HG03354 (cell line): ENCODE results near the gene TOLLIP.
"Not testable (repeated sequence)": the region's sequence is repeated elsewhere in the genome, so short reads cannot be mapped to it uniquely, and the experiment has no call there.

Source experiments
- ATAC-seq: cut with Tn5 transposase; IDR thresholded peaks from one replicate; pipeline ENCODE4 v1.9.1; 2021; ENCODE audit warnings: mild to moderate bottlenecking; ENCODE audit not compliant: unreplicated experiment, poor library complexity, severe bottlenecking

Gene TOLLIP

DNA sequence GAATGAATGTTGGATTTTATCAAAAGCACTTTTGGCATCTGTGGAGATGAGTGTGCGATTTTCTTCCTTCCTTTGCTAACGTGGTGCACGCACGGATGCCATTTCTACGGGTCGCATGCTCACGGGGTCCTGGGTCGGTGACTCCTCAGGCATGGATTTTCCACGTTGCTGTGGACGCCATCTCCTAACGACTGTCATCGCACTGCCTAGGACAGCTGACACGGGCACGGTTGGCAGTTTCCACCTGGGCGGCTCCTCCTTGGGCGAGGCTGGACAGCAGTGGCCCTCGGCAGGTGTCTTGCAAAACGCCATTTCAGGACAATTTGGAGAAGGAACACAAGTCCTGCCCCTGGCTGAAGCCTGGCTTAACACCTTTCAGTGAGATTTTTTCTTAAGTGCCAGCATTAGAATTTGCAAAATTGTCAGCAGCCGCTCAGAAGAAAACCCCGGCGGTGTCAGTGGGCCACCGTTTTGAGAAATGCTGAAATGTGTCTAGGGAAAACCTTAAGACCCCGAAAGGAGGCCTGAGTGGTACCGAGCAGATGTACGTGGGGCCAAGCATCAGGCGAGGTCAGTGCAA lies 34.7 kb upstream of the TOLLIP start:
- no peak for ATAC-seq

DNA sequence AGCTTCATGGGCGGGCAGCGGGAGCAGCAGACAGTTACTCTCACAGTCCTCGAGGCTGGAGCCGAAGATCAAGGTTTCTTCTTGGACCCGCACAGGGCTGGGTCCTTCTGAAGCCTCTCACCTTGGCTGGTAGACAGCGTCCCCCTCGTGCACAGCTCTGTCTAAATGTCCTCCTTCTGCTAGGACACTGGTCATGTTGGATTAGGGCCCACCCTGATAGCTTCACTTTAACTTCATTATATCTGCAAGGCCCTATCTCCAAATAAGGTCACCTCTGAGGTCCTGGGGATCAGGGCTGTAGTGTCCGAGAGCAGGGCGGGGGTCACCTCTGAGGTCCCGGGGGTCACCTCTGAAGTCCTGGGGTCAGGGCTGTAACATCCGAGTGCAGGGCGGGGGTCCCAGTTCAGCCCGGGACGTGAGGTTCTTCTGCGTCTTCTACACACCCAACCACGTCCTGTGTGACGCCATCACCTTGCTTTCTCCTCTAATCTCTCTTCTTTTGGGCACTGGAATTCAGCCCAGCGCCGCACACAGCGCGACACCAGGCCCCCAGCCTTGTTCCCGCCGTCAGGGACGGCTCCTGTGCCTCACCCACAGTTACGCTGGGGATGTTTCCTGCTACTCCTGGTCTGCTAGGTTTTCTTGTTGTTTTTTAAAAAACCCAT lies 34.1 kb upstream of the TOLLIP start:
- no peak for ATAC-seq

DNA sequence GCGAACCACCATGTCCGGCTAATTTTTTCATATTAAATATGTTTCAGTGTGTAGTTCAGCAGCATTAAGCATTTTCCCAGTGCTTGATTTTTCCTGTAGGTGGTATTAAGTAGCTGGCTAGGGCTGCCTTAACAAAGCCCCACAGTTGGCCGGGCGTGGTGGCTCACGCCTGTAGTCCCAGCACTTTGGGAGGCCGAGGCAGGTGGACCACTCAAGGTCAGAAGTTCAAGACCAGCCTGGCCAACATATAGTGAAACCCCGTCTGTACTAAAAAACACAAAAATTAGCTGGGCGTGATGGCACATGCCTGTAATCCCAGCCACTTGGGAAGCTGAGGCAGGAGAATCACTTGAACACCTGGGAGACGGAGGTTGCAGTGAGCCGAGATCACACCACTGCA lies 33.5 kb upstream of the TOLLIP start:
- no peak for ATAC-seq

DNA sequence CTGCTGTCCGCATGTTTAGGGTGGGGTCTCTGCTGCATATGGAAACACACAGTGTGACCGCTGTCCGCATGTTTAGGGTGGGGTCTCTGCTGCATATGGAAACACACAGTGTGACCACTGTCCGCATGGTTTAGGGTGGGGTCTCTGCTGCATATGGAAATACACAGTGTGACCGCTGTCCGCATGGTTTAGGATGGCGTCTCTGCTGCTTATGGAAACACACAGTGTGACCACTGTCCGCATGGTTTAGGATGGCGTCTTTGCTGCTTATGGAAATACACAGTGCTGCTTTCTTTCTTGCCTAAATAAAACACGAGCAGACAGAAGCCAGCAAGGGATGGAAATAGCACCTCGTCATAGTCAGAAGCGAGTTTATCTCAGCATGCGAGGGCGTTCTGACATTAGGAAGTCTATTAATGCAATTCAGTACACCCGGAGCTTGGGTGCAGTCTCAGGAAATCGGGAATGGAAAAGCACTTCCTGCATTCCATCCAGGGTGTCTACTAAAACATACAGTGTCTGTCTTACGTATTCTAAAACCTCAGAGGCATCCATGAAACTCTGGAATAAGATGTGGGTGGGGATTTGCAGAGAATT lies 32.6 kb upstream of the TOLLIP start:
- ATAC-seq, result no peak

DNA sequence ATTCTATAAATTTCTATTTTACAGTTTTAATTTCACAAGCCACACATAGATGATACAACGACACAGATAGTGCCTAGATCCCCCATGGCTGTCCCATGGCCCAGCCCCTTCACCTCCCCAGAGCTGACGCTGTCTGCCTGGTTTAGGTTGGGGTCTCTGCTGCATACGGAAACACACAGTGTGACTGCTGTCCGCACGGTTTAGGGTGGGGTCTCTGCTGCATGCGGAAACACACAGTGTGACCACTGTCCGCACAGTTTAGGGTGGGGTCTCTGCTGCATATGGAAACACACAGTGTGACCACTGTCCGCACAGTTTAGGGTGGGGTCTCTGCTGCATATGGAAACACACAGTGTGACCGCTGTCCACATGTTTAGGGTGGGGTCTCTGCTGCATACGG lies 31.8 kb upstream of the TOLLIP start:
- not testable (repeated sequence) for ATAC-seq

DNA sequence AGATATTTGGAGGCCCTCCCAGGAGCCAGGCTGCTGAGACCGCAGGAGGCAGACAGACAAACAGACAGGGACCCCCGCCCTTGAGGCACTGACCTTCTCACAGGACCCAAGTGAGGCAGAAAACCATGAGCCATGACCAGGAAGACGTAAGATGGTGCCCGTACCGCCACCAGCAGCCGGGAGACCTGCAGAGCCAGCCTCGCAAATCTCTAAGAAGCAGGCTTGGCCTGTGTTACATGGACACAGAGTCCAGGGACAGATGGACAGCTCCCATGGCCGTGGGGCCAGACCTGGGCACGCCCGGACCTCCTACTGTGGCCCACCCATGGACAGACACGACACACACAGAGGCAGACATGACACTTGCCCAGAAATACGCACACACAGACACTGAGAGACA lies 30.7 kb upstream of the TOLLIP start:
- ATAC-seq, result no peak

DNA sequence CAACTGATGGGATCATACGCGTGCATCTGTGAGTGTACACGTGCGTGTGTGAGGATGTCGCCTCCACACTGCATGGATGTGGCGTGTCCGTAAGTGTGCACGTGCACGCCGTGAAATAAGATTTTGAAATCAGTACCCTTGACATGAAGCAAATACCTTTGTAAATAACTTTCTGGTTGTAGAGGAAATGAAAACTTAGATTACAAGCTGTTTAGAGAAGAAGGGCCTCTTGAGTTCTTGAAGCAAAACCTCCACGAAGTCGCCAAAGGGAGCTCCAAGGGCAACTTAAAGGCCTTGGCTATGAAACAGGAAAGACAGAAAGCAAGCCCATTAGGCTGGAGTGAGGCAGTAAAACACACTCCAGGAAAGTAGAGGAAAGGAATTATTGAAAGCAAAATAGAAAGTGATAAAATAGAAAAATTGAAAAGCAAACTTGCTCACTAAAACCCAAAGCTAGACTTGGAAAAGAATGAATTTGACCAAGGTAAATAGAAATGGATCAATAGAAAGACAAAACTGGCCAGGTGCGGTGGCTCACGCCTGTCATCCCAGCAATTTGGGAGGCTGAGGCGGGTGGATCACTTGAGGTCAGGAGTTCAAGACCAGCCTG lies 29.7 kb upstream of the TOLLIP start:
- ATAC-seq, result no peak

DNA sequence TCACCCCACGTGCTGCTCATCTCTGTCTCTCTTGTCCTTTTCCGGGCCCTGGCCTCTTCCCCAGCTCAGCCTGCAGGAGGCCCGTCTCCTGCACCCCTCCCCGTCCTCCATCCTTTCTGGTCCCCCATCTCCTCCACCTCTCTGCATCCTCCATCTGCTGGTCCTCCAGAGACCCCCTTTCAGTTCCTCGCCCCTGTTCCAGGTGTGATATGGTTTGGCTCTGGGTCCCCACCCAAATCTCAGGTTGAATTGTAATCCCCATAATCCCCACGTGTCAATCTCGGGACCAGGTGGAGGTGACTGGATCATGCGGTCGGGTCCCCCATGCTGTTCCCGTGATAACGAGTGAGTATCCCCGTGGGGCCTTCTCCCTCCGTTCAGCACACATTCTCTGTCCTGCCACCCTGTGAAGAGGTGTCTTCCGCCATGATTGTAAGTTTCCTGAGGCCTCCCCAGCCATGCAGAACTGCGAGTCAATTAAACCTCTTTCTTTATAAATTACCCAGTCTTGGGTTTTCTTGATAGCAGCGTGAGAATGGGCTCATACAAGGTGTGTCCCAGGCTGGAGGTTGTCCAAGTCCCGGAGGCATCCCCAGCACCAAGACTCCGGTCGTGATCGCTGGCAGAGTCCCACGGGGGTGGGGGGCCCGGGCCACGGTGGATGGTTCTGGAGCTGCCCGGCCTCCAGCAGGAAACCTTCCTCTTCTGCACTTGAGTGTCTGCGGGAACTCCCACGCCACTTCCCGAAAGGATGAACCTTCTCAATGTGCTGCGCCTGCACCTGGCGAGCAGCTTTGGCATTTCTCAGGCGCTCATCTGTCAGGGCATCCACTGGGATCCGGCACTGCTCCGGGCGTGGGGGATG lies 29.0 kb upstream of the TOLLIP start:
- no peak for ATAC-seq

DNA sequence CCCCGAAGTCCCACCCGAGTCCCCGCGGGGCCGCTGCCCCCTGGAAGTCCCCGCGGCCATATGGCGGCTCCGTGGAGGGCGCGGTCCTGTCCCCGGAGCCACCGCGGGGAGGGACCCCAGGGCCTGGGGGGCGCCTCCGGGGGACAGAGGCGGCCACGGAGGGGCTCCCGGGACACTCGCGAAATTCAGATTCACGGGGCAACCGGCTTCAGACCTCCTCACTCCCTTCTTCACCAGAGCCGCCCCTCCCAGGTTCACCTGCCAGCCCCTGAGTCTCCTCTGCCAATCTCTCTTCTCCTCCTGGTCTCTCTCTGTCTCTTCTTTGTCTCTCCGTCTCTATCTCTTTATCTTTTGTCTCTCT lies 28.2 kb upstream of the TOLLIP start:
- ATAC-seq, result no peak

DNA sequence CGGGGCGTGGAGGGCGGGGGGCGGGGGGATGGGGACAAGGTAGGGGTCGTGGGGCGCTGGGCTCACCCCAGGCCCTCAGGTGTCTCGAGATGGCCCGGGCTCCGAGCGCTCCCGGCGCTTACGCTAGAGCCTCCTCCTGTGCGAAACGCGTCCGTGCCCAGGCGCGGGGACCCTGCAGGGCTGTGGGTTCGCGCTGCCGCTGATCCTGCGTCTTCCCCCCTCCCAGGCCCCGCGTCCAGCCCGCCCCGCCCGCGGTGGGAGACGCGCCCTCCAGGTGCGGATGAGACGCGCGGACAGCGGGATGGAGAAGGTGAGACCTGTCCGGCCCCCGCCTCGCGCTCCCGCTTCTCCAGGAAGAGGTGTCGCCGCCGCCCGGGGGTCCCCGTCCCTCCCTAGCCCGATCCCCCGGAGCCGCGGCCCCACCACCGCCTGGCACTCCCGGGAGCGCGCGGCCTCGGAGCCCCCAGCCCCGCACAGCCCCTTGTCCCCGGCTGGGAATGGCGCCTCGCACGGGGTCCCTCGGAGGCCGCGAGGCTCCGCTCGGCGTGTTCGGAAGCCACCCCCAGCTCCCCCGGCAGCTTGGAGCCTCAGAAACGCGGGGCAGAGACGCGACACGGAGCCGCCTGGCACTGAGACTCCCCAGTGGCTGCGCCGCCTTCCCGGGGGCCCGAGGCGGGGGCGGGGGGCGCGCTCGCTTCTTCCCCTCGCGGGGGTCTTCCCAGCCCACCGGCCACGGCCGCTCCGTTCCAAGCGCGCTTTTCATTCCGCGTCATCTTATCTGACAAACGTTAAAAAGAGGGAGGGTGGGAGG lies 27.6 kb upstream of the TOLLIP start:
- ATAC-seq, result no peak

DNA sequence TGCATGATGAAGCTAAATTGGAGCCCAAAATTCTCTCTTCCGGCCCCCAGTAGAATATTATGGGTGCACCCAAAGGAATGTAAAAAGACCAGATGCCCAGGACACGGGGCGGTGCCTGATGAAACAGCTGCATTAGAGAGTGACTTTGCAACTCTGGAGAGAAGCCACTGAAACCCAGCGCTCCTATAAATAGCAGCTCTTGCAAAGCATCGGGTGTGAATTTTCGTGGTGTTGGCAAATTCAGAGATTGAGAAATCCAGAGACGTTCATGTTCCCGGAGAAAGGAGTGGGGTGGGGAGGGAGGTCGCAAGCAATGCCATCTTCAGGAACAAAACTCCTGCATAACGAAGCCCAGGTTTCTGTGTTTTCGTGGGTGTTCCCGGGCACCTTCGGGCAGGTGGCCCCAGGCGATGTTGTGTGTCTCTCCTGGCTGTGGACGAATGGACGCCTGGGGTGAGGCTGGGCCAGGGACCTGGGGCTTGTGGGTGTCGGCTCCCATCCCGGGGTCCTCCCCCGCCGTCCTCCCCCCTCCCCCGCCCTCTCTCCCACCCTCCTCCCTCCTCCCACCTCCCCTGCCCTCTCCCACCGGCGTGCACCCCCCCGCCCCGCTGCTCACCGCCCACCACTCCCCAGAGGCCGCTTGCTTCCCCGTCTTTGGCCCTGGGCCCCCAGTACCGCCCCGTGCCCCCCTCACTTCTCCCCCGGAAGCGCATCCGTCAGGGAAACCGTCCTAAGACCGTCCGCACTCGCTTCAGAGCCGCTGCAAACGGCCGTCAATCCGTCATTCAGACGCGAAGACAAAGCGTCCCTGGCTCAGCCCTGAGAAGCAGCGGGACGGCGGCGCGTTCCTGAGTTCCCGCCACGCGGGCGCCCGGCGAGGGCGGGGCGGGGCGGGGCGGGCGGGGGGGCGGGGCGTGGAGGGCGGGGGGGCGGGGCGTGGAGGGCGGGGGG lies 26.7 kb upstream of the TOLLIP start:
- no peak for ATAC-seq

DNA sequence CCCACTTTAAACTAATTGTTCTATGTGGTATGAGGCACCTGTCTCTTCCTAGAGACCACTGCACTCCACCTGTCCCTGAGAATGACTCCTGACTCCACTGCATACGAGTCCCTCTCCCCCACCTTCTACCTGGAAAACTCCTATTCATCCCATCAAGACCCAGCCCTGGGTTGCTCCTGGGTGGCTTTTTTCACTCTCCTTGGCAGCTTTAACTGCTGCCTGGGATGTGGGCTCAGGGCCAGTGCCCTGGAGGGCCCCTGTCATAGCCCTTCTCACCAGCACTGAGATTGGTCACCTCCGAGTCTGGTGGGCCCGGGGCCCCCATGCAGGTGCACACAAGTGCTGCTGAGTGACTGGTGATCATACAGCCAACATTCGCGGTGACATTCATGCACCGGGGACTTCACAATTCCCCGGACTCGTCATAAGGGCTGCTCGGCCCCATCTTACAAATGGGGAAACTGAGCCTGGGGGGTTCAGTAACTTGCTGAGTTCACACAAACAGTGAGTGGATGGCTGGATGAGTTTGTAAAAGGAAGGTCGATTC lies 25.9 kb upstream of the TOLLIP start:
- ATAC-seq, result no peak

DNA sequence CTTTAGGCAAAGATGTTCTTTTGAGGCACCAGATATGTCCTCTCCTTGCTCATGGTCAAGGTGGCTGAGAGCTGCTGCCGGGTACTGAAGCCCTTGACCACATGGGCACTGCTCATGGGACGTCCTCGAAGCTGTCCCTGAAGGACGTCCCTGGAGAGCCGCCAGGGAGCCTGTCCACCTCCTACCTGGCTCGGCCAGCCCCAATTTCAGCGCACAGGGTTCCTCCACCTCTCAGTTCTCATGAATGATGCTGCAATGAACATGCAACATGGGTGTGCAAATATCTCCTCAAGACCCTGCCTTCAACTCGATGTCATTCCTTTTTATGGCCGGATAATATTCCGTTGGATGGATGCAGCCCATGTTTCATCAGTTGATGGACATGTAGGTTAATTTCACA lies 24.4 kb upstream of the TOLLIP start:
- ATAC-seq, result no peak

DNA sequence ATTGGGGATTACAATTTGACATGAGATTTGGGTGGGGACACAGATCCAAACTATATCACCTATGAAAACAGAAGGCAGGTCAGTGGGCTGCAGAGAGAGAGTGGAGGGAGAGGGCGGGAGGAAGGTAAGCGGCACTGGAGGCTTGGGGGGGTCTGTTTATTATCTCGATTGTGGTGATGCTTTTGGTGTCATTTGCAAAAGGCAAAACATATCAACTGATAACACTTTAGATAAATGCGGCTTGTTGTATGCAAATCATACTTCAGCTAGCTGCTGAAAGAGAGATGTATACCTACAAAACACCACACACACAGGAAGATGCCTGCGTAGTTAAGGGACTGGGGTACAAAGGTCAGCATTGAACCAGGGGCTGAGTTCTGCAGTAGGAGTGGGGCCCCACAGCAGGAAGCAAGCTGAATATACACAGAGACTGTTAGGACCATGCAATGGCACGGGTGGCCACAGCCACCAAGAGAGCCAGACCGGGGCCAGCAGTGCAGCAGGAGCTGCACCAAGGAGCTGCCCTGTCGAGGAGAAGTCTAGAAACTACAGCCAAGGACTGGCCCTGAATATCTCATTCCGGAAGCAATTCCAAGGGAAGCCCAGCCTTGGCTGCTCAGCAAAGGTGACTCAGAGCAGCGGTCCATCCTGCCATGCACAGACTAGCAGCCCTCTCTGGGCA lies 23.8 kb upstream of the TOLLIP start:
- ATAC-seq, result no peak

DNA sequence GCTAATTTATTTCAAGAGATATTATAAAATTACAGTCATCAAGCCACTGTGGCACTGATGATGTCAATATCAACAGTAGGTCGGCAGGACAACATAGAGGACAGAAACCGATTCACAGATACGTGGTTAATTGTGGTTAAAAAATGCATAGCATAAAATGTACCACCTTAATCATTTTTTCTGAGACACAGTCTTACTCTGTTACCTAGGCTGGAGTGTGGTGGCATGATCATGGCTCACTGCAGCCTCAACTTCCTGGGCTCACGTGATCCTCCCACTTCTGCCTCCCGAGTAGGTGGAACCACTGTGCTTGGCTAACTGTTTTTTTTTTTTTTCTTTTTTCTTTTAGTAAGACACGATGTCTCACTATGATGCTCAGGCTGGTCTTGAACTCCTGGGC lies 21.0 kb upstream of the TOLLIP start:
- ATAC-seq, result no peak

DNA sequence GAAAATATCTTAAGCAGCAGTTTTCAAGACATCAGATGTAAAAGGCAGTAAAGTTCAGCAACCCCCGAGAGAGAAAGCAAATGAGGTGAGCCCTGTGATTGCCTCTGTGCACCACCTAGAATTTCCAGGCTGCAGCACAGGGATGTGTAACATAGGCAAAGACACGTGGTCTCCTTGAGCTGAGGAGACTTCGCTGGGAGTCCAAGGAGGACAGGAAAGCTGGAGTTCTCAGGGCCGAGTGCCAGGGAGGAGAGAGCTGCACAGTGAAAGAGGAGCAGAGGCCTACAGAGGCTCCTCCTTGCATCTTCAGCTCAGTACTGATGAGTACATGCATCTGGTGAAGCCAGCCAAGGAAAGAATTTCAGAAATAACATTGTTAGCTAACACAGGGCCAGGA lies 17.6 kb upstream of the TOLLIP start:
- no peak for ATAC-seq

DNA sequence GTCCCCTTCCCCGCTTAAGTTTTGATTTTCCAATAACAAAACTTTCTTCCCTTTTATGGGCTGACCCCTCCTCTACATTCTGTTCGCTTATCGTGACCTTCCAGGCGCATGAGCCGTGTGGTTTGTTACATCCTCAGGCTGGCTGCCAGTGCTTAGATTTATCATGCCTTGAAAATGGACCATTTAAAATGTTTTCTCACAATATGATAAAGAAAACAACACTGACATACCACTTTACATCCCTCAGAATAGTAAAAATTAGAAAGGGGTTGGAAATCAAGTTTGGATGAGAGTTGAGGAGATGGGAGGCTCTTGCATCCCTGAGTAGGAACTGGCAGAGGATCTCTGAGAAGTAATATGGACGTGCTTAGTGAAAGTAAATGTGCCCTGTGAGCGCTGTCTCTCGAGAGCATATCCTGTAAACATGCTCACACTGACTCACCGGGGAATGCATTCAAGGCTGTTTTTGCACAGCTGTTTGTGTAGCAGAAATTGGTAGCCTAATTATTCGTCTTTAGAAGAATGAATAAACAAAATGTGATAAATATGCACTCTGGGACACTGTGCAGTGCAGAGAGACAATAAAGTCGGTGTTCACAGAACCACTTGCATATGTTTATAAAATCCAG lies 17.1 kb upstream of the TOLLIP start:
- ATAC-seq, result no peak
